NOMO-1 (cell line): ENCODE data around the gene CCDC141.
"Not testable (repeated sequence)": the region's sequence is repeated elsewhere in the genome, so short reads cannot be mapped to it uniquely, and the experiment has no call there.

Experiments used
- DNase-seq, 2 experiments: peaks; one replicate each; lab custom pipeline; 2025; ENCODE audit not compliant: unreplicated experiment in 2 of 2; lab: John Stamatoyannopoulos, UW

CCDC141 gene

GRCh38 chr2:178982652-178983051 lies 67.3 kb downstream of the CCDC141 start:
- DNase-seq, result not testable (repeated sequence)

GRCh38 chr2:178980815-178981214 lies 69.1 kb downstream of the CCDC141 start:
- DNase-seq, result no peak

- no peak for DNase-seq
Observed at GRCh38 chr2:178978667-178979066, 71.3 kb downstream of the CCDC141 start.

- no peak for DNase-seq
Observed at GRCh38 chr2:178976351-178976750, 73.6 kb downstream of the CCDC141 start.

- DNase-seq, result peak; percentile 30 to 68
Observed at GRCh38 chr2:178962805-178963433, 87.0 kb downstream of the CCDC141 start.

GRCh38 chr2:178962152-178962551 lies 87.8 kb downstream of the CCDC141 start:
- DNase-seq, result no peak

GRCh38 chr2:178954049-178954448 lies 95.9 kb downstream of the CCDC141 start:
- no peak for DNase-seq

GRCh38 chr2:178951266-178952006 lies 98.5 kb downstream of the CCDC141 start:
- no peak for DNase-seq

- DNase-seq, result no peak
Observed at GRCh38 chr2:178949584-178949983, 100.4 kb downstream of the CCDC141 start.

GRCh38 chr2:178949151-178949550 lies 100.8 kb downstream of the CCDC141 start:
- no peak for DNase-seq

- DNase-seq, result no peak
Observed at GRCh38 chr2:178947006-178947405, 102.9 kb downstream of the CCDC141 start.

- DNase-seq, result no peak
Observed at GRCh38 chr2:178946494-178946893, 103.4 kb downstream of the CCDC141 start.

GRCh38 chr2:178943745-178944144 lies 106.2 kb downstream of the CCDC141 start:
- no peak for DNase-seq

GRCh38 chr2:178934571-178934970 lies 115.4 kb downstream of the CCDC141 start:
- DNase-seq, result no peak

GRCh38 chr2:178933493-178933892 lies 116.4 kb downstream of the CCDC141 start:
- no peak for DNase-seq

GRCh38 chr2:178928077-178928476 lies 121.9 kb downstream of the CCDC141 start:
- no peak for DNase-seq

- DNase-seq, result no peak
Observed at GRCh38 chr2:178927173-178927572, 122.8 kb downstream of the CCDC141 start.

GRCh38 chr2:178924817-178925216 lies 125.1 kb downstream of the CCDC141 start:
- DNase-seq, result no peak

GRCh38 chr2:178923546-178923945 lies 126.4 kb downstream of the CCDC141 start:
- no peak for DNase-seq

GRCh38 chr2:178920916-178921513 lies 128.9 kb downstream of the CCDC141 start:
- DNase-seq, result no peak

- no peak for DNase-seq
Observed at GRCh38 chr2:178917555-178917954, 132.4 kb downstream of the CCDC141 start.
